Stromal cell of bone marrow (primary cell): ENCODE data around the gene SKOR1.

Experiments
- DNase-seq: peaks from one replicate; pipeline ENCODE4 v3.0.0-alpha.2; 2012; ENCODE audit warnings: low read depth

Gene SKOR1

DNA sequence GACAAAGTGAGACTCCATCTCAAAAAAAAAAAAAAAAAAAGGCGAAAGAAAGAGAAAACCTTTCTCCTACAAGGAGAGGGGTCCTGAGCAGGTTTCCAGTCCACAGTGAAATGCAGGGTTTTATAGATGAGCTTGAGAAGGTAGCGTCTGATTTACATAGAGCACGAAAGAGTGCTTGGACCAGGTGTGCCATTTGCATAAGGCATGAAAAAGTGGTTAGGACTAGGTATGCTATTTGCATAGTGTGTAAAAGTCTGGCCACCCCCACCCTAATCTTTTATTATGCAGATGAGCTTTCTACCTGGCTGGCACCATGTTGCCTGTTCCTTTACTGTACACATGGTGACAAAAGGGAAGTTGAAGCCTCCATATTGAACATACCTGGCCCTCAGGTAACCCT is 28.1 kb downstream of the SKOR1 start:
- no peak for DNase-seq

DNA sequence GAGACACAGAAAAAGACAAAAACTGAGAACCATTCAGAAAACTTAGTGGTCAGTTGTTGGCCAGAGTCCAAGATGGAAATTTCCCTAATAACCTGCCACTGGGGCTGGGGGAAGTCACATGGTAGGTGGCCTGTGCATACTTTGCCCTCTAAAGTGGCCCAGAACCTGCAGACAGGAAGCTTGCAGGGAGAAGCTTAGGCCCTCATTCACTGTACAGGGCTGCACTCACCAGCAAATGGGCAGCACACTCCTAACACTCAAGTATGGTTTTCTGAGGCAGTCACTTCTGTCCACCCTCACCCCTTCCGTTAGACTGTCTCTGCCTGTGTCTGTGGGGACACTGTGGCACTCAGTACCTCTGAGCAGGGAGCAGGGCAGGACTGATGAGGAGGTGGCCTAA is 29.0 kb downstream of the SKOR1 start:
- DNase-seq = no peak

DNA sequence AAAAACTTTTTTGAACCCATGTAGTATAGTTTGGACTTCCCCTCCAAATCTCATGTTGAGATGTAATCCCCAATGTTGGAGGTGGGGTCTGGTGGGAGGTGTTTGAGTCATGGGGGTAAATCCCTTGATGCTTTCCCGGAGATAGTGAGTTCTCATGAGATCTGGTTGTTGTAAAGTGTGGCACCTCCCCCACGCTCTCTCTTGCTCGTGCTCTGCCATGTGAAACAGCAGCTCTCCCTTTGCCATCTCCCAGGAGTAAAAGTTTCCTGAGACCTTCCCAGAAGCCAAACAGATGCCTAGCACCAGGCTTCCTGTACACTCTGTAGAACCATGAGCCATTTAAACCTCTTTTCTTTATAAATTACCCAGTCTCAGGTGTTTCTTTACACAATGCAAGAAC is 30.5 kb downstream of the SKOR1 start:
- DNase-seq = no peak

- DNase-seq = no peak
These were observed 31.9 kb downstream of the SKOR1 start for GRCh38 chr15:67857220-67857619.

DNA sequence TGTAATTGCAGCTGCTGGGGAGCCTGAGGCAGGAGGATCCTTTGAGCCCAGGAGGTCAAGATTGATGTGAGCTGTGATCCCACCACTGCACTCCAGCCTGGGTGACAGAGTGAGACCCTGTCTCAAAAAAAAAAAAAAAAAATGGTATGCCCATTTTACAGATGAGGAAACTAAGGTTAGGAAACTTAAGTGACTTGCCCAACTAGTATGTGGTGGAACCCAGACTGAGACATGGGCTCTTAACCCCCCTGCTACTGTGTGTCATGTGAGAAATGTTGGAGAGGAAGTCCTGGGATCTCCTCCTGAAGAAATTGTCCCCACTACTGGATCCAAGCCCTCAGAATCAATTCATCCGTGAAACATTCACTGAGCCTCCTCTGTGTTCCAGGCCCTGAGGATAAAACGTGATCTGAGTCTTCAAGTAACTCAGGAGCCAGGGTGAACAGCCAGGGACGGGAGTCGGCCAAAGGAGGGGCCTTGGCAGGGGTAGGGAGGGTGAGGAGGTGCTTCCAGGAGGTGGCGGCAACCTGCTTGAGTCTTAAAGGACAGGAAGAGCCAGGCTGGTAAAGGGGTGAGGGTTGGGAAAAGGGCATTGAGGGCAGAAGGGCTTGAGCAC is 34.1 kb downstream of the SKOR1 start:
- no peak for DNase-seq

DNA sequence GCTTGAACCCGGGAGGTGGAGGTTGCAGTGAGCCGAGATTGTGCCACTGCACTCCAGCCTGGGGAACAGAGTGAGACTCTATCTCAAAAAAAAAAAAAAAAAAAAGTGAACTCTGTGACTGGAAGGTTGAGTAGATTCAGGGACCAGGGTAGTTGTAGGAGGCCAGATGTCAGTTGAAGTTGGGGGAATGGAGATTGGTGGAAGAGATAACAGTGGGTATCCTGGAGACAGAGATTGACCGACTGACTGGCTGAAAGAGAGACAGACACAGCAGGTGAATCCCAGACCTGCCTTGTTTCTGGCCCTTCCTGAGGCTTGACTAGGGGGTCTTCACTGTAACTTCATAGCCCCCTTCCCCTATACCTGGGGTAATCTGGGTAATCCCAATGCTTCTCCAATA is 36.7 kb downstream of the SKOR1 start:
- DNase-seq = no peak

DNA sequence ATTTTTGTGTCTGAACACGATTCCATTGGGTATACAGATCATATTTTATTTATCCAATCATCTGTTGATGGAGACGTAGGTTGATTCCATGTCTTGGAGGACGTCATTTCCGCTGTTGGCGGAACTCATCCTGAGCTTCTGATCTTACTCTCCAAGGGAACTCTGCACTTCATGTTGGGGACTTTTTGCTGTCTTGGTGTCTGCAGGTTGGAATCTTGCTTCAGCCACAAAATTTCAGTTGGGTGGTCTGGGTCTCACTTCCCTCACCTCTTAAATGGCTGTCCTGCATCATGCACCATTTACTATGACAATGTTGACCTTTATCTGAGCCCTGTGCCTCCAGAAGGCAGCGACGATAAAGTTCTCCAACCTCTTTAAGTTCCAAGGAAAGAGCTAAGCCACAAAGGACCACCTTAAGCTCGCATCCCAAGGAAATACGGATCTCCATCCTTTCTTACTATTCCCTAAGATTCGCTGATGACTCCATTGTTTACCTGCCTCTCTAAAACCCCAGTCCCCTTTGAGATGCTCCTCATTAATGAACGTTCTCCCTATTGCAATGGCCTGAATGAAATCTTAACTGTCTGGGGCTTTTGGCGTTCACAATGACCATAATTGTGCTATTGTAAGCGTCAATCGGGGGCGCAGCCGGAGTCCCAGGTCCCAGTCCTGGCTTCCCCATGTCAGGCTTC is 37.6 kb downstream of the SKOR1 start:
- no peak for DNase-seq

DNA sequence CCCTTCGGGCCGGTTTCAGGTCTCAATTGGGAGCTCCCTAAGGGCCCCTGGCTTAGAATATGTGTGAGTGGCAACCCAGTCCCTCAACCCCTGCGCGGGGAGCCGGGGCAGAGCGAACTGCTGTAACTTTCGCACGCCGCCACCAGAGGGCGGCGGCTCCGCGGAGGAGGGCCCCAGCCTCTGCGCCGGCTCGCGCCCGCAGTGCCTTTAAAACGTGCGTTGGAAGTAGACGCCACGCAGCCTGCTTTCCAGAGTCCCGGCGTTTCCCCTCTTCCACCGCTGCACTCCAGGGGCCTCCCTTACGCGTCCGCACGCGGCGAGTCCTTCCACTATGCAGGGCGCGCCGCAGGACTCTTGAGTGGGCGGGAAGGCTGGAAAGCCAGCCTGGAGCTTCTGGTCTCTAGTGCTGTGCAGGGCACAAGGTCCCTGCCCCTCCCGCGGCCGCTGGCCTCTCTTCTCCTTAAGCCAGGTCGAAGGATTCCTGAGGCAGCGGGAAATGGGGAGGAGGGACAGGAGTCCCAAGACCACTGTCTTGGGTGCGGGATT is 38.2 kb downstream of the SKOR1 start:
- DNase-seq = no peak

DNA sequence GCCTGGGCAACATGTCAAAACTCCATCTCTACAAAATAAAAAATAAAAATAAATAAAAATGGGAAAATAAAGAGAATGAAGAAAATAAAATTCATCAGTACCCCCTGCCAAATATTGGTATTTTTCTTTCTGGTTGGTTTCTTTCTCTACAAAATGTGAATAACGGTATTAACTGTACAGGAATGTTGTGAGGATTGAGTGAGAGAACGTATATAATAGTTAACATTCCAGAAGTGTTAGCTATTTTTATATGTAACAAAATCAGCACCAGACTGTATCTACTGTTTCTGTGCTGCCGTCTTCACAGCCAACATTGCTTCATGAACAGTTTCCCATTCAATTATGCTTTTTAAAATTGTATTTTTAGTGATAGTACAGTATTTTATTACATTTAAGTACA is 40.0 kb downstream of the SKOR1 start:
- no peak for DNase-seq

DNA sequence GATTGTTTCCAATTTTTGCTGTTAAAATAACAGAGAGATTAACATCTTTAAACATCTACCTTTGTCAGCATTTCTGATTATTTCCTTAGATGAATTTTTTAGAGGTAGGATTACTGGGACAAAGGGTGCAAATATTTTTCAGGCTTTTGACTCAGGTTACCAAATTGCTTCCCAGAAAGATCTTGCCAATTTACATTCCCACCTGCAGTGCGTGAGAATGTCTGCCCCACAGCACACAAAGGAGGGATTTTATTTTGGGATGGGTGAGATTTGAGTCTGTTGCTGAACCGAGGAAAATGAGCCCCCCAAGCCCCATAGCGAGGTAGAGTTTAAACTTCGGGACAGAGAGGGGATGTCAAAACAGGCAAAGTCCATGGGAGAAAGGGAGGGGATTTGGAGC is 40.5 kb downstream of the SKOR1 start:
- DNase-seq = no peak

GRCh38 chr15:67869701-67870100 is 44.4 kb downstream of the SKOR1 start:
- no peak for DNase-seq

DNA sequence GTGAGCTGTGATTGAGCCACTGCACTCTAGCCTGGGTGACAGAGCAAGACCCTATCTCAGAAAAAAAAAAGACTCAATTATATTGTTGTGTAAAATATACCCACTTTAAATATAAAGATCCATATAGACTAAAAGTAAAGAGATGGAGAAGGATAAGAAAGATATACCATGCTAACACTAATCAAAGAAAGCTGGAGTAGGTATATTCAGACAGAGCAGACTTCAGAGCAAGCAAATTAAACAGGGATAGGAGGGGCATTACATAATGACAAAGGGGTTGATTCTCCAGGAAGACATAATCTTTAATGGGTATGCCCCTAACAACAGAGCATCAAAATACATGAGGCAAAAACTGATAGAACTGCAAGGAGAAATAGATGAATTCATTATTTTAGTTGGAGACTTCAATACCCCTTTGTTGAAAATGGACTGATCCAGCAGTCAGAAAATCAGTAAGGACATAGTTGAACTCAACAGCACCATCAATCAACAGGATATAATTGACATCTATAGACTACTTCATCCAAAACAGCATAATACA is 45.6 kb downstream of the SKOR1 start:
- DNase-seq = no peak

- DNase-seq = no peak
These were observed 48.5 kb downstream of the SKOR1 start for GRCh38 chr15:67873777-67874176.

- DNase-seq = no peak
These were observed 53.5 kb downstream of the SKOR1 start for GRCh38 chr15:67878712-67879206.

DNA sequence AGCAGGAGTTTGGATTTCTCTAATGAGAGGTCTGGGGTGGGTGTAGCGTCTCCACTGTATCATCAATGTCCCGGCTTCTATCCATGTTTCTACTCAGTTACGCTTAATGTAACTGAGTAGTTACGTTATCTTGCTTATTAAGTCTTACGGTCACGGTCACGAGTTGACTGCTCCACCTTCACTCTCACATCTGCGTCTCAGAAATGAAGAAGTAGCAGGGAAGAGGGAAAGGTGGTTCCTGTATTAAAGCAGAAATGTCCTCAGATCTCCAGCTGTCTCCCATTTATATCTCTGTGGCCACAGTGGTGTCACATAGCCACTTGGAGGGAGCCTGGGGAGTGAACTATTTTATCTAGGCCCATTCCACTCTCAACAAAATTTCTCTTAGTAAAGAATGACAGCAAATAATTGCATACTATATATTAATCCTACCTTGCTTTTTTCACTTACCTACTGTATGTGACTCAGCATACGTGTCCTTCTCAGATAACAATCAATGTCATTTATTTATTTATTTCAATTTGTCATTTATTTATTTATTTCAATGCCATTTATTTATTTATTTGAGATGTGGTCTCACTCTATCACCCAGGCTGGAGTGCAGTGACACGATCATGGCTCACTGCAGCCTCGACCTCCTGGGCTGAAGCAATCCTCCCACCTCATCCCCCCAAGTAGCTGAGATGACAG is 54.3 kb downstream of the SKOR1 start:
- DNase-seq = no peak

DNA sequence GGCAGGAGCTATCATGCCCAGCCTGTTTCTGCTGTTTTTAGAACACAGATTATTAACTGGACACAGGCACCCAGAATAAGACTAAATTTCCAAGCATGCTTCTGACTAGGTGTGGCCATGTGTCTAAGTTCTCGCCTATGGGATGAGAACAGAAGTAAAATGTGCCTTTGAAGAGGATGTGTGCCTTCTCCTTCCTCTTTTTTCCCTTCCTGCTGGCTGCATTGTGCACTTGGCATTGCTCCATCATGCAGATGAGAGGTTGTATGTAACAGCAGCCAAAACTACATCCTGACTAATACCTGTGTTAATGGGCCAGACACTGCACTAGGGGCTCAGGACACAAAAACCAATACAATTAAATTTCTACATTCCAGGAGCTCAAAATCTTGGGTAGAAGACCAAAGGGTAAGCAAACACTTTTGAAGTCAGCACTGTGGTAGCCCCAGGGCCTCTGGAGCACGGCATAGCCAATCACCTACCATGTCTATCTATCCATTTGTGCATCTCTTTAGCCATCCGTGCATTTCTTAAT is 55.4 kb downstream of the SKOR1 start:
- no peak for DNase-seq

DNA sequence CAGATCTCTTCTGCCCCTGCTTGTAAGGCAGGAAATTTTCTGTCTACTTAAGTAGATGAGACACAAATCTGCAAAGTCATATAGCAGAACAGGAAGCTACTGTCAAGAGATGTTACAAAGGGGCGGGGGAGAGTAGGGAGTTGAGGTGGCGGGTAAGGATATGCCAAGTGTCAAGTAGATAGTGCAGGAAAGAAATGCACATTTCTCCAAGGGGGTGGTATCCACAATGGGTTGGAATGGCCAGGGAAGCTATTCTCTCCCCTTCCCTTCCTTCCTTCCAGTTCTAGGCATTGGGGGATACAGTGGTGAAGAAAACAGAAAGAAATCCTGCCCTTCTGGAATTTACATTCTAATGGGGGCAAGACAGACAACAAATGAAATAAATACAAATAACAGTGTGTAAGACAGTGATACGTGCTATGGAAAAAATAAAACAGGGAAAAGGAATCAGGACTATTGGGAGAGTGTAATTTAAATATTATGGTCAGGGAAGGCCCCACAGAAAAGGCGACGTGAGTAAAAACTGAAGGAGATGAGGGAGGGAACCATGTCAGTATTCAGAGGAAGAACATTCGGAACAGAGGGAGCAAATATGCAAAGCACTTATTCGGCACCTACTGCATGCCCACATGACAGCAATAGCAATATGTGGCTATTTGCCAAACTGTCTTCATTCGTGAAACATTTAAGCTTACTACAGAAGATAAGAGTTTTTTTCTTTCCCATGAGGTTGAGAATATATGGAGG is 57.4 kb downstream of the SKOR1 start:
- DNase-seq = no peak

GRCh38 chr15:67883234-67883773 is 58.0 kb downstream of the SKOR1 start:
- no peak for DNase-seq

GRCh38 chr15:67884009-67884408 is 58.7 kb downstream of the SKOR1 start:
- no peak for DNase-seq
